Central memory CD8-positive, alpha-beta T cell (primary cell): ENCODE data around the gene CEP290.
"Not testable (repeated sequence)": the region's sequence is repeated elsewhere in the genome, so short reads cannot be mapped to it uniquely, and the experiment has no call there.

ENCODE experiments used
- ATAC-seq: fragments of 150-1000 bp; cut with Tn5 transposase; replicated peaks from 2 replicates; pipeline ENCODE4 v1.10.0; 2022; ENCODE audit warnings: mild to moderate bottlenecking, moderate FRiP score, moderate number of reproducible peaks; ENCODE audit not compliant: poor library complexity, severe bottlenecking; ENCODE audit errors: extremely low read depth
- DNase-seq, 2 donors: peaks; one replicate each; pipeline ENCODE4 v3.0.0; 2021; ENCODE audit warnings: low spot score in 2 of 2
- H3K27ac Mint-ChIP-seq: one replicate; pipeline ENCODE4 v1.8.0; 2022; ENCODE audit warnings: low read depth, mild to moderate bottlenecking, moderate library complexity, mixed read lengths
- H3K27me3 Mint-ChIP-seq: one replicate; pipeline ENCODE4 v1.8.0; 2022; ENCODE audit warnings: mixed read lengths
- H3K36me3 Mint-ChIP-seq: one replicate; pipeline ENCODE4 v1.8.0; 2022; ENCODE audit warnings: mild to moderate bottlenecking, moderate library complexity, mixed read lengths; ENCODE audit not compliant: insufficient read depth
- H3K4me1 Mint-ChIP-seq: one replicate; pipeline ENCODE4 v1.8.0; 2022; ENCODE audit warnings: mixed read lengths
- H3K4me3 Mint-ChIP-seq: one replicate; pipeline ENCODE4 v1.8.0; 2022; ENCODE audit warnings: mild to moderate bottlenecking, moderate library complexity, mixed read lengths
- H3K9me3 Mint-ChIP-seq: one replicate; pipeline ENCODE4 v1.8.0; 2022; ENCODE audit warnings: mixed read lengths

CEP290 gene

DNA sequence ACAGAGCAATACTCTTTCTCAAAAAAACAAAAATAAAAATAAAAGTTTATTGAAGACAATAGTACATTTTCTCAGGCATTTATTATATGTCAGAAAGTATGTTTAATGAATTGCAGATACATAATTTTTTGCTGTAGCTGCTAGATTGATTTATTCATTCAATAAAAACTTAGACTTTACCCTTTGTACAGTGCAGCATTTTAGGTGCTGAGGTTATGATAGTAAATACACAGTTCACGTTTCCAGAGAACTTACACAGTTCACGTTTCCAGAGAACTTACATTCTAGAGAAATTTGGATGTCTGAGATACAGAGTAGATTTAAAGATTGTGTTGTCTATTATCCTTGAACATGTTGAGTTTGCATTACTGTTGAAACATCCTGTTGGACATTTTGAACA is 25.5 kb upstream of the CEP290 start:
- Mint-ChIP-seq H3K27ac (no peak overlapping the region), H3K36me3 (peaks cover 18% of the 10 kb centered on the region), H3K27me3 (no peaks in the 10 kb centered on the region), H3K4me3 (no peak overlapping the region), H3K9me3 (no peaks in the 10 kb centered on the region), H3K4me1 (peaks cover 7% of the 10 kb centered on the region)
- ATAC-seq (no peak), DNase-seq (no peak)

DNA sequence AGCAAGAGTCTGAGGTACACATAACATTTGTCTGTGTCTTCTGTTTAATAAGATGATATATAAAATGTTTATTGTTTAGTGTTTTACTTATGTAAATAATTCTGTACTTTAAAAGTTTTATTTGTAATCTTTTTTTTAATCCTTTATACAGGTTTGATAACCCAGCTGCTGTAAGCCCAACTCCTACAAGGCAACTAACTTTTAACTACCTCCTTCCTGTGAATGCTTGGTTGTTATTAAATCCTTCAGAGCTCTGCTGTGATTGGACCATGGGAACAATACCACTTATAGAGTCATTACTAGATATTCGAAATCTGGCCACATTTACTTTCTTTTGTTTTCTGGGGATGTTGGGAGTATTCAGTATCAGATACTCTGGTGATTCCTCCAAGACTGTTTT is 24.3 kb upstream of the CEP290 start:
- Mint-ChIP-seq H3K36me3 (peaks cover 26% of the 10 kb centered on the region), H3K4me3 (no peak overlapping the region), H3K27me3 (no peaks in the 10 kb centered on the region)

DNA sequence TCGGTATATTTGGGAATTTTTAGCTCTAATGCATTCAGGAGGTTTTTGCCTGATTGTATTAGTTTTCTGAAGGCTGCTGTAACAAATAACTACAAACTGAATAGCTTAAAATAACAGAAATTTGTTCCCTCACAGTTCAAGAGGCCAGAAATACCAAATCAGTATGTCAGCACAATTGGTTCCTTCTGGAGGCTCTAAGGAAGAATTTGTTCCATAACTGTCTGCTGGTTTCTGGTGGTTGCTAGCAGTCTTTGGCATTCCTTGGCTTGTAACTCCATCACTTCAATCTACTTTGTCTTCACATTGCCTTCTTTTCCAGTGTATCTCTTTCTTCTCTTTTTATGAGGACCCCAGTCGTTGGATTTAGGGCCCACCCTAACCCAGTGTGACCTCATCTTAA is 21.5 kb upstream of the CEP290 start:
- ATAC-seq: no peak
- DNase-seq: no peak
- H3K4me1 Mint-ChIP-seq: no peaks in the 10 kb centered on the region
- no peaks in the 10 kb centered on the region for H3K9me3 Mint-ChIP-seq
- H3K4me3 Mint-ChIP-seq: no peak overlapping the region
- no peaks in the 10 kb centered on the region for H3K27me3 Mint-ChIP-seq
- H3K27ac Mint-ChIP-seq: no peak overlapping the region
- H3K36me3 Mint-ChIP-seq: peaks cover 27% of the 10 kb centered on the region

More for the DNA sequence above, 24.3 kb upstream of the CEP290 start:
- DNase-seq (no peak), ATAC-seq (no peak)
- no peak overlapping the region for H3K27ac Mint-ChIP-seq
- no peaks in the 10 kb centered on the region for H3K9me3 Mint-ChIP-seq
- peaks cover 7% of the 10 kb centered on the region for H3K4me1 Mint-ChIP-seq

DNA sequence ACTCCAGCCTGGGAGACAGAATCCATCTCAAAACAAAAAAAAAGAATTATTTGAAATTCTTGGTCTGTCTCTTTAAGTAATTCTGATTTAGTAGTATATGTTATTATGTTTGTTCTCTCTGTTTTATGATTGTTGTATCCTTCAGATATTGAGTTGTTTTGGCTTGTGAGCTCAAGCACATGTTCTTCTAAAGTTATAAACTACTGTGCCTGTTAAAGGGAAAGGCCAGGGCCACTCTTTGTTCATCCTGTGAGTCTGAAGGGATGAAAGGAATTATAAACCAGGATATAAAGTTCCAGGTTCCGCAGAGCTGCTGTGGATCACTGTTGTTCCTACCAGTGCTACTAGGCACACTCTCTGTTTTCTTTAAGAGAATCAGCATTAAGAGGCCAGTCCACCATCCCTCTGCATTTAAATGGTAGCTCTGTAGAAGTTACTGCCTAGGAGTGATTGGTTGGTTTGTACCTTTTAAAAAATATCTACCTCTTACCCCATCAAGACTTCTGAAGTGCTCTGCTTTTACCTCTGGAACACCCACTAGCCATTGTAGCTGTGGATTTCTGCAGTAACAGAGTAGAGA is 14.3 kb upstream of the CEP290 start:
- Mint-ChIP-seq H3K9me3 (no peaks in the 10 kb centered on the region), H3K4me3 (no peak overlapping the region), H3K27me3 (no peaks in the 10 kb centered on the region), H3K36me3 (peaks cover 6% of the 10 kb centered on the region), H3K27ac (no peak overlapping the region), H3K4me1 (peaks cover 6% of the 10 kb centered on the region)
- DNase-seq: no peak
- ATAC-seq: no peak

DNA sequence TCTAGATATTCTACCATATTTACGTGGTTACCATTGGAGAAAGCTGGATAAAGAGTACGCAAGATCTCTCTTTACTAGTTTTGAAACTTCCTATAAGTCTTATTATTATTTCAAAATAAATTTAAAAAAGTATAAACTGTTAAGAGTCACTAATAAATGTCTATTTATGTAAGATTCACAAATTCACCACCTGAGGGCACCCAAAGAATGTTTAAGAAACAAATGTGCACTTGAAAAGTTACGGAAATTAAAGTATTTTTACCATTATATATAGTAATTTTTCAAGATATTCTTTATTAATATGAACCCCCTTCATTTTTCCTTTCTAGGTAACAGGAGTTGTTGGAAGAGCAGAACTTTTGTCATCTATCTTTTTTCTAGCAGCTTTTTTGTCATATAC is 12.1 kb upstream of the CEP290 start:
- no peak overlapping the region for H3K4me3 Mint-ChIP-seq
- no peaks in the 10 kb centered on the region for H3K27me3 Mint-ChIP-seq
- peaks cover 4% of the 10 kb centered on the region for H3K36me3 Mint-ChIP-seq
- DNase-seq (no peak), ATAC-seq (no peak)
- H3K27ac Mint-ChIP-seq: no peak overlapping the region
- H3K4me1 Mint-ChIP-seq: peaks cover 6% of the 10 kb centered on the region
- H3K9me3 Mint-ChIP-seq: no peaks in the 10 kb centered on the region

DNA sequence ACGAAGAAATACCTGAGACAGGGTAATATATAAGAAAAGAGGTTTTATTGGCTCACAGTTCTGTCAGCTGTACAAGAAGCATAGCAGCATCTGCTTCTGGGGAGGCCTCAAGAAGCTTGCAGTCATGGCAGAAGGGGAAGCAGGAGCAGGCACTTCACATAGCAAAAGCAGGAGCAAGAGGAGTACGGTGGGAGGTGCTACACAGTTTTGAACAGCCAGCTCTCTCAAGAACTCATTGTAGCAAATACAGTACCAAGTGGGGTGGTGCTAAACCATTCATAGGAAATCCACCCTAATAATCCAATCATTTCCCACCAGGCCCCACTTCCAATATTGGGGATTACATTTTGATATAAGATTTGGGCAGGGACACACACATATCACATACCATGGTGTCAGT is 8.2 kb upstream of the CEP290 start:
- Mint-ChIP-seq H3K4me1 (peaks cover 18% of the 10 kb centered on the region), H3K36me3 (no peaks in the 10 kb centered on the region), H3K9me3 (no peaks in the 10 kb centered on the region), H3K4me3 (no peak overlapping the region), H3K27me3 (no peaks in the 10 kb centered on the region), H3K27ac (no peak overlapping the region)
- ATAC-seq (no peak), DNase-seq (no peak)

DNA sequence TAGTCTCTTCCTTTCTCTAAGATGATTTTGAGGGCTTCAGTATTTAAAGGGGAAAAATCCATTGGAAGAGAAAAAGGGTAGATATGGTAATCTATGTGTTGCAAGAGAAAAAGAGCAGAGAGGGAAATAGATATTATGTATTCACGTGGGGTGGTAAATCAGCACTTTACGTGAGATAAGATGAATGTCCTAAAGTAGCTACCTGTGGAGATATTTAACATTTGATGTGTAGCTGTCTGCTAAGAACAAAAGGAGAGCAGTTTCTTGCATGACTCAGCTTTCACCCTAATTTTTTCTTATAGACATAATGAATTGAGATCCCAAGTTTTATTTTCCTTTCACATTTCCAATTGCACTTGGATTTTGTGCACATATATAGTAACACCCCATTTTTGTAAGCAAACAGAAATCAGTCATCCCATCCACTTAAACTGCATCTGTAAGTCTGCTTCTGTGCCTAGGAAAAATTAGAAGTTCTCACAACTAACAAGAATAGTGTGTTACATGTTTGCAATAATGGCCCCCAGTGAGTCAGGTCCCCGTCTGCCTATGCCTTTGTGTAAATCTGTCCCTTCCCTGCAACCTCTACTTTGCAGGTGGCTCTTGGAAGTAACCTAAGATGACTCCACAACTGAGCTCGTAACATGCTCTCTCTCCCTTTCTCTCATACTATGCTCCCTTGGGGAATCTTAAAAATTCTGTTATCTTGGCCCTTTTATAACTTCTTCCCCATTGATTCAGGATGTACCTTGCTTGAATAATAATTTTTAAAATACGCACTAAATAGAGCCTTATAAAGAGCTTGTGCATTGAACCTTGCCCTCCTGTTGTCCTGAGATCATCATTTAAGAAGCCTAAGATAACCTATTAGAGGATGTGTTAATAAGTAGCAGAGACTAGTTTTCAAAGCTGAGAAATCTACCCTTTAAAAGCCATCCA is 3.9 kb upstream of the CEP290 start:
- no peaks in the 10 kb centered on the region for H3K27me3 Mint-ChIP-seq
- DNase-seq (no peak), ATAC-seq (no peak)
- H3K27ac Mint-ChIP-seq: no peak overlapping the region
- peaks cover 13% of the 10 kb centered on the region for H3K36me3 Mint-ChIP-seq
- H3K4me1 Mint-ChIP-seq: peaks cover 26% of the 10 kb centered on the region
- no peaks in the 10 kb centered on the region for H3K9me3 Mint-ChIP-seq
- no peak overlapping the region for H3K4me3 Mint-ChIP-seq

DNA sequence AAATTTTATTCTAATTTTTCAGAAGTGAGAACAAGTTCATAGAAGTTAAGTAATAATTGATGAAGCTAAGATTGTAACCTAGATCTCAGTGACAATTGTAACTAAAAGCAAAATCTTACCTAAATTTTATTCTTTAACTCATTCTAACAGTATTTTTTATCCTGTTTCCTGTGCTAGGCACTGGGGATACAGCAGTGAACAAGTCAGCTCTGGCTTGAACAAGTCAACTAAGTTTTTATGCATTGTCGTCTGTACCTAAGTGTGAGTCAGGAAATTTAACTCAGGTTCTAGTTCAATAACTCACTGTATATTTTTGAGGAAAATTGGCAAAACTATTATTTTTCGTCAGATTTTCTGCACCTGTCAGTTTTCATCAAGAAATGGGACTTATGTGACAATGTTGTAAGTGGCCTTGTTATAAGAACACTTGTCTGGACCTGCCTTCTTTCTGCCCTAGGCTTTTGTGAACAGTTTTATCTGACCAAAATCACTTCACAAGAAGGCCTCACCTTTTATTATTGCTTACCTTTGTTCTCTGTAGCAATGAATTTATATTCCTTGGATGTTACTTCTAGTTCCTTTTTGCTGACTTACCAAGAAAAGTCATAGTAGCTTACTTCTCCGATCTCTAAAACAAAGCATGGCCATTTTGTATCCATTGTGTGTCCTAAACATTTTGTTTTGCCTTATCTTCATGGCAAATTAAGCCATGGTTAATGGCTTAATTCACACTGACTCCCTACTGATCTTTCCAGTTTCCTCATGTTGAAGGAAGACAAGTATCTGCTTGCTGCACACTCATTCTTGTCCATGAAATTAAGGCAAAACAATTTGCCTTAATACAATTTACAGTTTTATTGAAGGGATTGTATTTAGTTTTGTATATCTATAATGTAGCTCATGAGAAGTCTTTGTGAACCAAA is 2.9 kb upstream of the CEP290 start:
- no peak for DNase-seq
- no peaks in the 10 kb centered on the region for H3K27me3 Mint-ChIP-seq
- H3K27ac Mint-ChIP-seq: no peak overlapping the region
- peaks cover 13% of the 10 kb centered on the region for H3K36me3 Mint-ChIP-seq
- no peak overlapping the region for H3K4me3 Mint-ChIP-seq
- H3K4me1 Mint-ChIP-seq: peaks cover 35% of the 10 kb centered on the region
- no peak for ATAC-seq
- no peaks in the 10 kb centered on the region for H3K9me3 Mint-ChIP-seq

DNA sequence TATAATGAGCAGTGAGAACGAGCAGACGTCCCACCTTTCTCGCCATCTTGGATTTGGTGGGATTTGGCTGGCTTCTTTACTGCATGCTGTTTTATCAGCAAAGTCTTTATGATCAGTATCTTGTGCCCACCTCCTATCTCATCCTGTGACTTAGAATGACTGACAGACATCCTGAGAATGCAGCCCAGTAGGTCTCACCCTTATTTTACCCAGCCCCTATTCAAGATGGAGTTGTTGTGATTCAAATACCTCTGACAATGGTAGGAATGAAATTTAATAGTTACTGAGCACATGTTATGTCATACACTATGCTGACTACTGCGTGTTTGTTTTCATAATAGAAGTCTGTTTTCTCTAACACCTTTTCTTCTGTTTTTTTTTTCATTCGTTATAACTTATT is 2.1 kb upstream of the CEP290 start:
- H3K4me3 Mint-ChIP-seq: no peak overlapping the region
- ATAC-seq (no peak), DNase-seq (no peak)
- peaks cover 15% of the 10 kb centered on the region for H3K36me3 Mint-ChIP-seq
- H3K27ac Mint-ChIP-seq: no peak overlapping the region
- H3K27me3 Mint-ChIP-seq: no peaks in the 10 kb centered on the region
- peaks cover 35% of the 10 kb centered on the region for H3K4me1 Mint-ChIP-seq
- H3K9me3 Mint-ChIP-seq: no peaks in the 10 kb centered on the region

DNA sequence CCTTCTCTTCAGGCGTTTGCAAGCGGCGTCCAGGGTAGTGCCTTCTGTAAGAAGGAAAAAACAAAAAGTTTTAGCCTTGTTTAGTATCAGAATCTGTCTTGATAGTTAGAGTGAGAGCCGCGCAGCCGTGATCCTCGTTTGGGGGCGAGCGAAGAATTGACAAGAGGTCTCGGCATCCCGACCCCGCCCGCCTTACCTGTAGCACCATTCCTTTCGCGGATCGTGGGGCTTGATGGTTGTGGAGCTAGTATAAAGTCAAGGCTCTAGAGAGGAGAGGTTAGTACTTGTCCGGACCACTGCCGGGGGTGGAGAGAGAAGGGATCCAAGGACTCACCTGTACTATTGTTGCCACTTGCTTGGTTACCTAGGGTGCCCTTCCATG is 713 bp upstream of the CEP290 start:
- no peak for DNase-seq
- Mint-ChIP-seq H3K36me3 (peaks cover 17% of the 10 kb centered on the region), H3K27me3 (no peaks in the 10 kb centered on the region), H3K9me3 (no peaks in the 10 kb centered on the region), H3K27ac (peak overlapping the region; percentile 95), H3K4me1 (peaks cover 47% of the 10 kb centered on the region), H3K4me3 (peak overlapping the region; percentile 90)
- ATAC-seq: peak; percentile 0

DNA sequence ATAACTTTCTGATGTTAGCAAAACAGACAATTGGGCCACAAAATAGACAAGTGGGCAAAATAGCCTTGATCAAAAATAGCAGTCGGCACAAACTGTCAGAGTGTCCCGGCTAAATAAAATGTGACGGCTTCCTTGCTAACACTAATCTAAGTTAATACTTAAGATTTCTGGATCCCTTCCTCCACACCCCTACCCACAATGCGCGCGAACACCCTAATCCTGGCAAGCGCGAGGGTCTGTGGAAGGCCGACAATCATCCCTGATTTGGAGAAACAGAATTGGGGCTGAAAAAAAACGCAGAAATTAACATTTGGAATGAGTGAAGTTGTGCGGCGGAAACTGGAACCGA is 489 bp downstream of the CEP290 start:
- ATAC-seq: no peak
- Mint-ChIP-seq H3K36me3 (peaks cover 20% of the 10 kb centered on the region), H3K9me3 (no peaks in the 10 kb centered on the region)

DNA sequence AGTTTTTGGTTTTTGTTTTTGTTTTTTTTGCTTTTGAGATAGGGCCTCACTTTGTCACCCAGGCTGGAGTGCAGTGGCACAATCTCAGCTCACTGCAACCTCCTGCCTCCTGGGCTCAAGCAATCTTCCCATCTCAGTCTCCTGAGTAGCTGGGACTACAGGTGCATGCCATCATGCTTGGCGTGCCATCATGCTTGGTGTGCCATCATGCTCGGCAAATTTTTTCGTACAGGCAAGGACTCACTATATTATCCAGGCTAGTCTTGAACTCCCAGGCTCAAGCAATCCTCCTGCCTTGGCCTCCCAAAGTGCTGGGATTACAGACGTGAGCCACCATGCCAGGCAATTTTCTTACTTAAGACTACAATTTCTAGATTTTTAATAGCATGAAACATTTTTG is 2.2 kb downstream of the CEP290 start:
- not testable (repeated sequence) for H3K27ac Mint-ChIP-seq, H3K9me3 Mint-ChIP-seq, DNase-seq, H3K4me3 Mint-ChIP-seq, ATAC-seq, H3K27me3 Mint-ChIP-seq
- Mint-ChIP-seq H3K36me3 (peaks cover 20% of the 10 kb centered on the region), H3K4me1 (peaks cover 35% of the 10 kb centered on the region)

More for the DNA sequence above, 489 bp downstream of the CEP290 start:
- peak overlapping the region; percentile 95 for H3K27ac Mint-ChIP-seq
- DNase-seq: no peak
- peaks cover 50% of the 10 kb centered on the region for H3K4me1 Mint-ChIP-seq
- no peaks in the 10 kb centered on the region for H3K27me3 Mint-ChIP-seq
- peak overlapping the region; percentile 90 for H3K4me3 Mint-ChIP-seq
